Activated CD8-positive, alpha-beta T cell treated with anti-CD3 and anti-CD28 coated beads for 36 hours (primary cell): Measurements from ENCODE around the gene RSRC1. TPM values are rescaled to one million over a fixed set of nuclear protein-coding genes. Genes with fewer than 3 reads are reported as not detected.

Source experiments
- ATAC-seq: fragments of 200-7000 bp; cut with Tn5 transposase; one replicate; pipeline ENCODE4 v1.10.0; 2021; ENCODE audit warnings: mild to moderate bottlenecking, moderate library complexity
- CTCF ChIA-PET: fragments of 350-600 bp; sonication (Branson Sonifier 250); formaldehyde crosslinking; loops from one replicate; lab custom pipeline; 2021; ENCODE audit warnings: antibody characterized with exemption; lab: Charles Lee
- POLR2A ChIA-PET: fragments of 350-600 bp; sonication (Branson Sonifier 250); formaldehyde crosslinking; loops from one replicate; lab custom pipeline; 2021; ENCODE audit warnings: antibody characterized with exemption; lab: Charles Lee
- DNase-seq: peaks from one replicate; pipeline ENCODE4 v3.0.0-alpha.2; 2020
- H3K27ac Mint-ChIP-seq: one replicate; pipeline ENCODE4 v1.8.0; 2021; ENCODE audit warnings: mild to moderate bottlenecking, mixed read lengths
- H3K27me3 Mint-ChIP-seq: one replicate; pipeline ENCODE4 v1.8.0; 2021; ENCODE audit warnings: mixed read lengths
- H3K36me3 Mint-ChIP-seq: one replicate; pipeline ENCODE4 v1.8.0; 2021; ENCODE audit warnings: low read depth, mixed read lengths
- H3K4me1 Mint-ChIP-seq: one replicate; pipeline ENCODE4 v1.8.0; 2021; ENCODE audit warnings: low read depth, mixed read lengths
- H3K4me3 Mint-ChIP-seq: one replicate; pipeline ENCODE4 v1.8.0; 2021; ENCODE audit warnings: mild to moderate bottlenecking, moderate library complexity, mixed read lengths
- H3K9me3 Mint-ChIP-seq: one replicate; pipeline ENCODE4 v1.8.0; 2021; ENCODE audit warnings: mixed read lengths
- CTCF ChIP-seq: fragments of 200-600 bp; IDR thresholded peaks from one replicate; pipeline ENCODE4 v1.8.0; 2022; ENCODE audit warnings: antibody characterized with exemption, mild to moderate bottlenecking
- intact Hi-C: fragments of 100-400 bp; cut with micrococcal nuclease; formaldehyde crosslinking; loops from one replicate; pipeline ENCODE4 v1.10.0; 2022
- total RNA-seq, 2 experiments: library from RNA; stranded (reverse); gene quantifications; one replicate each; pipeline ENCODE4 v1.2.3, GENCODE V29; 2021

Gene RSRC1
- total RNA-seq, 2 experiments from 2014 or later = 37.9 to 44.7 TPM

GRCh38 chr3:158420654-158421396, 310.9 kb downstream of the RSRC1 start:
- ChIA-PET CTCF (no interaction called here), POLR2A (no interaction called here)
- Mint-ChIP-seq H3K4me1 (peaks cover 8% of the 10 kb centered on the region), H3K9me3 (peaks cover 6% of the 10 kb centered on the region), H3K27me3 (no peaks in the 10 kb centered on the region), H3K36me3 (peaks cover 6% of the 10 kb centered on the region), H3K4me3 (no peak overlapping the region), H3K27ac (no peak overlapping the region)
- ATAC-seq = peak; percentile 90
- no peak for DNase-seq
- intact Hi-C loops = no loop called here
- no peak for TF ChIP-seq CTCF

GRCh38 chr3:158430448-158430847, 320.6 kb downstream of the RSRC1 start:
- intact Hi-C loops = loop anchor here (10.0 kb wide), 3 partner anchors 326 to 816 kb away; partner anchors contain the start of gene SHOX2
- DNase-seq = no peak
- Mint-ChIP-seq H3K4me3 (no peak overlapping the region), H3K36me3 (no peaks in the 10 kb centered on the region), H3K27me3 (no peaks in the 10 kb centered on the region), H3K9me3 (no peaks in the 10 kb centered on the region), H3K4me1 (no peaks in the 10 kb centered on the region), H3K27ac (no peak overlapping the region)
- no peak for ATAC-seq
- POLR2A ChIA-PET = no interaction called here
- TF ChIP-seq CTCF = no peak
- CTCF ChIA-PET = no interaction called here

- no peaks in the 10 kb centered on the region for H3K9me3 Mint-ChIP-seq
- no peak overlapping the region for H3K27ac Mint-ChIP-seq
- ATAC-seq (no peak), DNase-seq (no peak)
- H3K27me3 Mint-ChIP-seq = no peaks in the 10 kb centered on the region
- no peak overlapping the region for H3K4me3 Mint-ChIP-seq
- intact Hi-C loops = loop anchor here (10.0 kb wide), 3 partner anchors 326 to 816 kb away; partner anchors contain the start of gene SHOX2
- POLR2A ChIA-PET = no interaction called here
- TF ChIP-seq CTCF = no peak
- H3K36me3 Mint-ChIP-seq = no peaks in the 10 kb centered on the region
- CTCF ChIA-PET = no interaction called here
- H3K4me1 Mint-ChIP-seq = no peaks in the 10 kb centered on the region
These were observed 321.1 kb downstream of the RSRC1 start for GRCh38 chr3:158430968-158431367.

- no peaks in the 10 kb centered on the region for H3K4me1 Mint-ChIP-seq
- intact Hi-C loops = loop anchor here (10.0 kb wide), 3 partner anchors 327 to 817 kb away; partner anchors contain the start of gene SHOX2
- no peak overlapping the region for H3K27ac Mint-ChIP-seq
- CTCF ChIA-PET = interaction anchor here (1.4 kb wide), 1 partner anchor 825 kb away, joined by 3 read pairs; no protein-coding TSS in a partner anchor
- POLR2A ChIA-PET = no interaction called here
- TF ChIP-seq CTCF = no peak
- no peaks in the 10 kb centered on the region for H3K27me3 Mint-ChIP-seq
- ATAC-seq (no peak), DNase-seq (no peak)
- no peak overlapping the region for H3K4me3 Mint-ChIP-seq
- no peaks in the 10 kb centered on the region for H3K36me3 Mint-ChIP-seq
- no peaks in the 10 kb centered on the region for H3K9me3 Mint-ChIP-seq
These were observed 321.9 kb downstream of the RSRC1 start for GRCh38 chr3:158431829-158432228.

- CTCF ChIA-PET = interaction anchor here (0.5 to 2.5 kb wide), 27 partner anchors 9 to 828 kb away, joined by 3 to 15 read pairs (median 4); partner anchors contain the start of genes GFM1 and RSRC1
- ATAC-seq (no peak), DNase-seq (peak; percentile 52)
- intact Hi-C loops = loop anchor here (10.0 kb wide), 3 partner anchors 330 to 820 kb away; partner anchors contain the start of gene SHOX2
- no peak overlapping the region for H3K4me3 Mint-ChIP-seq
- H3K9me3 Mint-ChIP-seq = no peaks in the 10 kb centered on the region
- TF ChIP-seq CTCF = peak; percentile 58
- no peaks in the 10 kb centered on the region for H3K27me3 Mint-ChIP-seq
- peaks cover 1% of the 10 kb centered on the region for H3K36me3 Mint-ChIP-seq
- H3K27ac Mint-ChIP-seq = no peak overlapping the region
- H3K4me1 Mint-ChIP-seq = no peaks in the 10 kb centered on the region
- POLR2A ChIA-PET = no interaction called here
These were observed 324.6 kb downstream of the RSRC1 start for GRCh38 chr3:158434412-158435038.
